ENCODE measurements around the gene GPR4. TPM values are rescaled to one million over a fixed set of nuclear protein-coding genes. Genes with fewer than 3 reads are reported as not detected.

The GPR4 gene
- total RNA-seq, 1 donor from 2014 or later = 4.0 TPM

GRCh38 chr19:45590300-45591003 lies 11.6 kb downstream of the GPR4 start:
- no peak for DNase-seq (ENCODE audit: low read depth, low spot score)

- no peak for DNase-seq (ENCODE audit: low read depth, low spot score)
These were observed 12.2 kb downstream of the GPR4 start for GRCh38 chr19:45589768-45590167.

- DNase-seq (ENCODE audit: low read depth, low spot score) = no peak
These were observed 14.1 kb downstream of the GPR4 start for GRCh38 chr19:45587873-45588272.

GRCh38 chr19:45585158-45585577 lies 16.8 kb downstream of the GPR4 start:
- no peak for DNase-seq (ENCODE audit: low read depth, low spot score)

- DNase-seq (ENCODE audit: low read depth, low spot score) = peak; percentile 99
These were observed 17.5 kb downstream of the GPR4 start, which contains the start of gene OPA3 for GRCh38 chr19:45584332-45585157. OPA3 (minus strand) TSS chr19:45584802; CDS start chr19:45584764, 38 bp downstream.

- DNase-seq (ENCODE audit: low read depth, low spot score) = no peak
These were observed 20.4 kb downstream of the GPR4 start for GRCh38 chr19:45581576-45581975.

GRCh38 chr19:45578861-45579260 lies 23.2 kb downstream of the GPR4 start:
- DNase-seq (ENCODE audit: low read depth, low spot score) = no peak

GRCh38 chr19:45577111-45577905 lies 24.7 kb downstream of the GPR4 start:
- no peak for DNase-seq (ENCODE audit: low read depth, low spot score)

GRCh38 chr19:45576682-45577081 lies 25.3 kb downstream of the GPR4 start:
- no peak for DNase-seq (ENCODE audit: low read depth, low spot score)

- DNase-seq (ENCODE audit: low read depth, low spot score) = no peak
These were observed 26.8 kb downstream of the GPR4 start for GRCh38 chr19:45575216-45575615.

GRCh38 chr19:45574526-45574925 lies 27.5 kb downstream of the GPR4 start:
- no peak for DNase-seq (ENCODE audit: low read depth, low spot score)

- no peak for DNase-seq (ENCODE audit: low read depth, low spot score)
These were observed 30.4 kb downstream of the GPR4 start for GRCh38 chr19:45571457-45572220.

GRCh38 chr19:45569619-45570421 lies 32.2 kb downstream of the GPR4 start:
- no peak for DNase-seq (ENCODE audit: low read depth, low spot score)

- DNase-seq (ENCODE audit: low read depth, low spot score) = no peak
These were observed 33.3 kb downstream of the GPR4 start for GRCh38 chr19:45568732-45569131.

GRCh38 chr19:45567609-45568008 lies 34.4 kb downstream of the GPR4 start:
- no peak for DNase-seq (ENCODE audit: low read depth, low spot score)

- no peak for DNase-seq (ENCODE audit: low read depth, low spot score)
These were observed 37.8 kb downstream of the GPR4 start for GRCh38 chr19:45564131-45564780.

- DNase-seq (ENCODE audit: low read depth, low spot score) = peak; percentile 24
These were observed 41.3 kb downstream of the GPR4 start for GRCh38 chr19:45560686-45561085.

- DNase-seq (ENCODE audit: low read depth, low spot score) = no peak
These were observed 42.0 kb downstream of the GPR4 start for GRCh38 chr19:45560038-45560437.

GRCh38 chr19:45558399-45558878 lies 43.6 kb downstream of the GPR4 start:
- DNase-seq (ENCODE audit: low read depth, low spot score) = no peak

GRCh38 chr19:45556835-45557234 lies 45.2 kb downstream of the GPR4 start:
- DNase-seq (ENCODE audit: low read depth, low spot score) = no peak

Measured in pulmonary artery endothelial cell (primary cell).